Endothelial cell of umbilical vein (primary cell): ENCODE data around the gene CAMK2D. TPM values are rescaled to one million over a fixed set of nuclear protein-coding genes. Genes with fewer than 3 reads are reported as not detected.

Experiments
- BruUV-seq: library from RNA; stranded (reverse); fragments of 400-500 nt; replicated peaks from 2 replicates; lab custom pipeline; 2021; lab: Mats Ljungman, UMichigan
- CTCF ChIA-PET: fragments of 300-600, 350-600 bp; sonication (Branson Sonifier 250); formaldehyde crosslinking; loops from one replicate; lab custom pipeline; 2021; ENCODE audit warnings: antibody characterized with exemption, inconsistent platforms; lab: Charles Lee
- POLR2A ChIA-PET: fragments of 300-600, 350-600 bp; sonication (Branson Sonifier 250); formaldehyde crosslinking; loops from one replicate; lab custom pipeline; 2021; ENCODE audit warnings: antibody characterized with exemption, inconsistent platforms; lab: Charles Lee
- DNase-seq: peaks from one replicate; pipeline ENCODE4 v3.0.0-alpha.2; 2011; ENCODE audit warnings: low read depth, low spot score
- FAIRE-seq: peaks from 2 replicates; lab custom pipeline; 2011; peaks lifted over from hg19 to GRCh38; lab: Jason Lieb, UNC
- H2AFZ ChIP-seq: 2 replicates; pipeline ENCODE4 v1.6.0; 2012; ENCODE audit warnings: low read depth, low read length, control low read depth, inconsistent platforms
- H3K27ac ChIP-seq: 2 replicates; pipeline ENCODE4 v1.5.1; 2011; ENCODE audit warnings: low read depth, mild to moderate bottlenecking, control low read depth, low read length, moderate library complexity; ENCODE audit not compliant: insufficient read depth
- H3K27me3 ChIP-seq, 2 experiments: 2 replicates each; pipeline versions ENCODE4 v1.6.0 to v1.6.1; 2011; ENCODE audit warnings: low read length in 2 of 2, mixed read lengths in 1 of 2; ENCODE audit not compliant: control insufficient read depth in 2 of 2, insufficient read depth in 2 of 2
- H3K36me3 ChIP-seq, 2 experiments: 2 replicates in 1 of 2; 3 replicates in 1 of 2; pipeline ENCODE4 v1.5.1; 2011; ENCODE audit warnings: low read length in 2 of 2, mild to moderate bottlenecking in 1 of 2, moderate library complexity in 1 of 2; ENCODE audit not compliant: control insufficient read depth in 2 of 2, insufficient read depth in 2 of 2; ENCODE audit errors: extremely low read depth in 1 of 2
- H3K4me1 ChIP-seq: 3 replicates; pipeline ENCODE4 v1.5.1; 2011; ENCODE audit warnings: mild to moderate bottlenecking, low read length; ENCODE audit not compliant: control insufficient read depth, insufficient read depth; ENCODE audit errors: extremely low read depth
- H3K4me2 ChIP-seq: 2 replicates; pipeline ENCODE4 v1.6.1; 2011; ENCODE audit warnings: low read length, control low read depth, mixed read lengths; ENCODE audit not compliant: insufficient read depth
- H3K4me3 ChIP-seq, 3 experiments: fragments of 200-600 bp in 1 of 3; sonication (generic), shearing (Covaris generic) in 1 of 3; replicated peaks in 1 of 3; 2 replicates each; pipeline ENCODE4 v1.5.1; 2011 to 2016; ENCODE audit warnings: control low read depth in 3 of 3, low read length in 3 of 3, mild to moderate bottlenecking in 2 of 3, inconsistent platforms in 1 of 3, low read depth in 1 of 3, moderate library complexity in 1 of 3; ENCODE audit not compliant: insufficient read depth in 1 of 3
- H3K79me2 ChIP-seq: 2 replicates; pipeline ENCODE4 v1.6.0; 2012; ENCODE audit warnings: low read length, inconsistent platforms; ENCODE audit not compliant: control insufficient read depth, insufficient read depth
- H3K9ac ChIP-seq: replicated peaks from 2 replicates; pipeline ENCODE3; 2011; ENCODE audit warnings: low read length, control low read depth; ENCODE audit not compliant: insufficient read depth; ENCODE audit errors: extremely low read depth
- H3K9me1 ChIP-seq: replicated peaks from 3 replicates; pipeline ENCODE4 v1.6.0; 2011; ENCODE audit warnings: mild to moderate bottlenecking, low read length; ENCODE audit not compliant: control insufficient read depth, insufficient read depth; ENCODE audit errors: extremely low read depth
- H3K9me3 ChIP-seq: replicated peaks from 2 replicates; pipeline ENCODE4 v1.5.1; 2012; ENCODE audit warnings: low read length, inconsistent platforms; ENCODE audit not compliant: control insufficient read depth, insufficient read depth
- H4K20me1 ChIP-seq: replicated peaks from 2 replicates; pipeline ENCODE3; 2011; ENCODE audit warnings: mild to moderate bottlenecking, low read length; ENCODE audit not compliant: control insufficient read depth, insufficient read depth; ENCODE audit errors: extremely low read depth
- CTCF ChIP-seq, 2 donors: IDR thresholded peaks; 1 replicate in 1 of 2; 2 replicates in 1 of 2; pipeline ENCODE4 v1.5.1; 2011; ENCODE audit warnings: low read length in 2 of 2, mild to moderate bottlenecking in 2 of 2, moderate library complexity in 2 of 2, control low read depth in 1 of 2, inconsistent platforms in 1 of 2, low read depth in 1 of 2; ENCODE audit not compliant: insufficient read depth in 1 of 2; ENCODE audit errors: extremely low read depth in 1 of 2
- EZH2 ChIP-seq: IDR thresholded peaks from 2 replicates; pipeline ENCODE4 v1.6.1; 2012; ENCODE audit warnings: borderline replicate concordance, low read depth, mild to moderate bottlenecking, moderate library complexity, low read length, inconsistent platforms; ENCODE audit not compliant: severe bottlenecking
- FOS ChIP-seq: IDR thresholded peaks from 2 replicates; pipeline ENCODE4 v1.6.1; 2011; ENCODE audit warnings: mild to moderate bottlenecking, low read length, moderate library complexity, borderline replicate concordance; ENCODE audit not compliant: insufficient read depth
- GATA2 ChIP-seq: IDR thresholded peaks from 2 replicates; pipeline ENCODE4 v1.7.0; 2011; ENCODE audit warnings: low read depth, mild to moderate bottlenecking, moderate library complexity, mixed read lengths, low read length; ENCODE audit not compliant: insufficient read length, insufficient read depth
- JUN ChIP-seq: IDR thresholded peaks from 2 replicates; pipeline ENCODE4 v1.6.1; 2011; ENCODE audit warnings: borderline replicate concordance, low read depth; ENCODE audit not compliant: insufficient read length, insufficient read depth
- MAX ChIP-seq: IDR thresholded peaks from 2 replicates; pipeline ENCODE4 v1.6.1; 2011; ENCODE audit not compliant: insufficient read depth, insufficient read length
- MYC ChIP-seq: IDR thresholded peaks from one replicate; pipeline ENCODE4 v1.6.1; 2011; ENCODE audit warnings: mild to moderate bottlenecking, low read depth, low read length
- POLR2A ChIP-seq: IDR thresholded peaks from 2 replicates; pipeline ENCODE4 v1.6.1; 2012; ENCODE audit warnings: low read depth, mild to moderate bottlenecking, control low read depth, low read length
- POLR2AphosphoS5 ChIP-seq: IDR thresholded peaks from 2 replicates; pipeline ENCODE4 v1.6.1; 2012; ENCODE audit warnings: low read depth, mild to moderate bottlenecking, control low read depth, low read length, moderate library complexity; ENCODE audit not compliant: insufficient read depth
- dilution Hi-C: fragments of 300-500 bp; cut with MboI; formaldehyde crosslinking; loops from one replicate; pipeline ENCODE4 v1.15.0; 2019; ENCODE audit warnings: low sequenced_read_pairs; ENCODE audit not compliant: extremely low pct_ligation_motif_present
- intact Hi-C: fragments of 100-400 bp; cut with micrococcal nuclease; formaldehyde crosslinking; loops from one replicate; pipeline ENCODE4 v1.10.0; 2022
- polyA plus RNA-seq, 4 experiments: library from polyadenylated mRNA; depleted of rRNA in 3 of 4; stranded (reverse) in 3 of 4; unstranded in 1 of 4; fragments of >200 nt; gene quantifications; 2 replicates each; pipeline versions ENCODE4 v1.2.1 to v1.2.3, GENCODE V29; 2011 to 2012; ENCODE audit warnings: missing spikeins in 1 of 4
- total RNA-seq: library from RNA; stranded (reverse); gene quantifications from 2 replicates; pipeline ENCODE4 v1.2.3, GENCODE V29; 2021

Gene CAMK2D
- total and polyA plus RNA-seq, 2 donors (not counting 3 experiments of a cell fraction or from before 2014, with no cell fraction given) = 10.4 to 30.7 TPM

- Histone ChIP-seq H3K79me2 (no peaks in the 10 kb centered on the region), H3K4me3 (no peak overlapping the region), H2AFZ (no peak overlapping the region), H3K36me3 (no peaks in the 10 kb centered on the region), H4K20me1 (no peaks in the 10 kb centered on the region), H3K9me1 (no peaks in the 10 kb centered on the region), H3K27me3 (no peaks in the 10 kb centered on the region), H3K4me1 (no peaks in the 10 kb centered on the region), H3K9me3 (no peaks in the 10 kb centered on the region), H3K4me2 (no peak overlapping the region), H3K9ac (no peak overlapping the region), H3K27ac (no peak overlapping the region)
- BruUV-seq = no TSS peak
- ChIA-PET POLR2A (no interaction called here), CTCF (interaction anchor here (2.1 kb wide), 1 partner anchor 10 kb away, joined by 8 read pairs; no protein-coding TSS in a partner anchor)
- no peak for FAIRE-seq
- dilution Hi-C loops = no loop called here
- TF ChIP-seq POLR2A (no peak), CTCF (IDR thresholded peaks at IDR 0.05; ENCODE audit: extremely low read depth in 1 of 2, insufficient read depth in 1 of 2, low read depth in 1 of 2, low read length in 2 of 2) (no peak), FOS (no peak), MAX (no peak), GATA2 (no peak), JUN (no peak), EZH2 (no peak), MYC (no peak), POLR2AphosphoS5 (no peak)
- DNase-seq = no peak
- intact Hi-C loops = no loop called here
These were observed 10.8 kb upstream of the CAMK2D start for GRCh38 chr4:113772319-113772718.
